Ishikawa (cell line): ENCODE data around the gene OR7D2.

Experiments used
- EGR1 ChIP-seq: IDR thresholded peaks from 2 replicates; pipeline ENCODE4 v1.6.1; 2012
- EP300 ChIP-seq: IDR thresholded peaks from 2 replicates; pipeline ENCODE4 v1.6.1; 2012; ENCODE audit warnings: borderline replicate concordance
- NFIC ChIP-seq: IDR thresholded peaks from 2 replicates; pipeline ENCODE4 v1.6.1; 2012
- RAD21 ChIP-seq: IDR thresholded peaks from 2 replicates; pipeline ENCODE4 v1.6.1; 2012; ENCODE audit warnings: low read depth
- TAF1 ChIP-seq: IDR thresholded peaks from 2 replicates; pipeline ENCODE4 v1.6.1; 2012; ENCODE audit warnings: low read depth, mild to moderate bottlenecking
- TCF12 ChIP-seq: IDR thresholded peaks from 2 replicates; pipeline ENCODE4 v1.6.1; 2012; ENCODE audit warnings: low read depth
- TF ChIP-seq, protein P1 (sequence below): IDR thresholded peaks from 2 replicates; pipeline ENCODE4 v1.6.1; 2012; ENCODE audit warnings: low read depth, mild to moderate bottlenecking

DNA sequence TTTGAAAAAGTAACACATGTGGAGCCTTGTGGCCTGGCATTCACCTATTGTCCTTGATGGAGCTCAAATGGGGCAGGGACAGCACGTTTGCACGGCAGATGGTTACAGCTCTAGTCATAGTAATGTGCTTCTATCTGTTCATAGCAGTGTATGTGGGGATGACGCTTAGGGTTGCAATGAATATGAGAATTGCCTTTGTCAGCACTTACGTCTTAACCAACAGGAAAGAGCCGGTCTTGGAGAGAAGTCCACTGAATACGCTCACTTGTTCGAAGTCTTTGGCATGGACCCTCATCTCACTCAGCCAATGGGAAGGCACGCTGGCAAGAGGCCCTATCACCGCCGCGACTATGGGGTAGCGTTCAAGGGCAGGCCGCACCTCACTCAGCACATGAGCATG, 18.9 kb upstream of the OR7D2 start:
- TF ChIP-seq NFIC (no peak), EP300 (no peak), TAF1 (no peak), TCF12 (no peak), EGR1 (no peak), RAD21 (no peak)
- TF ChIP-seq, protein P1, sequence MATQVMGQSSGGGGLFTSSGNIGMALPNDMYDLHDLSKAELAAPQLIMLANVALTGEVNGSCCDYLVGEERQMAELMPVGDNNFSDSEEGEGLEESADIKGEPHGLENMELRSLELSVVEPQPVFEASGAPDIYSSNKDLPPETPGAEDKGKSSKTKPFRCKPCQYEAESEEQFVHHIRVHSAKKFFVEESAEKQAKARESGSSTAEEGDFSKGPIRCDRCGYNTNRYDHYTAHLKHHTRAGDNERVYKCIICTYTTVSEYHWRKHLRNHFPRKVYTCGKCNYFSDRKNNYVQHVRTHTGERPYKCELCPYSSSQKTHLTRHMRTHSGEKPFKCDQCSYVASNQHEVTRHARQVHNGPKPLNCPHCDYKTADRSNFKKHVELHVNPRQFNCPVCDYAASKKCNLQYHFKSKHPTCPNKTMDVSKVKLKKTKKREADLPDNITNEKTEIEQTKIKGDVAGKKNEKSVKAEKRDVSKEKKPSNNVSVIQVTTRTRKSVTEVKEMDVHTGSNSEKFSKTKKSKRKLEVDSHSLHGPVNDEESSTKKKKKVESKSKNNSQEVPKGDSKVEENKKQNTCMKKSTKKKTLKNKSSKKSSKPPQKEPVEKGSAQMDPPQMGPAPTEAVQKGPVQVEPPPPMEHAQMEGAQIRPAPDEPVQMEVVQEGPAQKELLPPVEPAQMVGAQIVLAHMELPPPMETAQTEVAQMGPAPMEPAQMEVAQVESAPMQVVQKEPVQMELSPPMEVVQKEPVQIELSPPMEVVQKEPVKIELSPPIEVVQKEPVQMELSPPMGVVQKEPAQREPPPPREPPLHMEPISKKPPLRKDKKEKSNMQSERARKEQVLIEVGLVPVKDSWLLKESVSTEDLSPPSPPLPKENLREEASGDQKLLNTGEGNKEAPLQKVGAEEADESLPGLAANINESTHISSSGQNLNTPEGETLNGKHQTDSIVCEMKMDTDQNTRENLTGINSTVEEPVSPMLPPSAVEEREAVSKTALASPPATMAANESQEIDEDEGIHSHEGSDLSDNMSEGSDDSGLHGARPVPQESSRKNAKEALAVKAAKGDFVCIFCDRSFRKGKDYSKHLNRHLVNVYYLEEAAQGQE: no peak
